ENCODE results near the gene SLN. TPM values are rescaled to one million over a fixed set of nuclear protein-coding genes. Genes with fewer than 3 reads are reported as not detected.

The SLN gene
- total and polyA plus RNA-seq, 2 donors (not counting 3 experiments of a cell fraction or from before 2014, with no cell fraction given) = 0.25 TPM; not detected in 1

DNA sequence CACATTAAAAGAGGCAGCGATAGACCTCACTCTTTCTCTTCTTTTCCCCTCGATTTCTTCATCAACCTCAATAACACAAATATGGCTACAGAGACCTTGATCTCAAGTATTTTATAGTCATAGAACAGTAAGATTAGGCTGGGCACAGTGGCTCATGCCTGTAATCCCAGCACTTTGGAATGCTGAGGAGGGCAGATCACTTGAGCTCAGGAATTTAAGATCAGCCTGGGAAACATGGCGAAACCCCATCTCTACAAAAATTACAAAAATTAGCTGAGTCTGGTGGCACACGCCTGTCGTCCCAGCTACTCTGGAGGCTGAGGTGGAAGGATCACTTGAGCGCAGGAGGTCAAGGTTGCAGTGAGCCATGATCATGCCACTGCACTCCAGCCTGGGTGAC lies 14.6 kb downstream of the SLN start:
- DNase-seq (ENCODE audit: low read depth, low spot score) = no peak
- Histone ChIP-seq H3K9me1 (replicated peaks; ENCODE audit: control insufficient read depth, extremely low read depth, insufficient read depth, low read length) (no peaks in the 10 kb centered on the region), H3K9ac (replicated peaks; ENCODE audit: extremely low read depth, insufficient read depth, low read length) (no peak overlapping the region), H3K27me3 (ENCODE audit: control insufficient read depth in 2 of 2, insufficient read depth in 2 of 2, low read length in 2 of 2) (peaks cover 0 to 2% of the 10 kb centered on the region in 2 experiments), H3K9me3 (replicated peaks; ENCODE audit: control insufficient read depth, insufficient read depth, low read length) (no peaks in the 10 kb centered on the region), H3K27ac (ENCODE audit: insufficient read depth, low read depth, low read length) (no peak overlapping the region), H3K4me1 (ENCODE audit: control insufficient read depth, extremely low read depth, insufficient read depth, low read length) (peaks cover 16% of the 10 kb centered on the region), H3K36me3 (ENCODE audit: control insufficient read depth in 2 of 2, extremely low read depth in 1 of 2, insufficient read depth in 2 of 2, low read length in 2 of 2) (no peaks in the 10 kb centered on the region), H3K79me2 (ENCODE audit: control insufficient read depth, insufficient read depth, low read length) (no peaks in the 10 kb centered on the region), H3K4me2 (ENCODE audit: insufficient read depth, low read length) (no peak overlapping the region), H4K20me1 (replicated peaks; ENCODE audit: control insufficient read depth, extremely low read depth, insufficient read depth, low read length) (no peaks in the 10 kb centered on the region), H2AFZ (ENCODE audit: low read depth, low read length) (no peak overlapping the region), H3K4me3 (replicated peaks in 1 of 3; ENCODE audit: insufficient read depth in 1 of 3, low read depth in 1 of 3, low read length in 3 of 3) (no peak overlapping the region)
- dilution Hi-C loops (cut with MboI; ENCODE audit: extremely low pct_ligation_motif_present, low sequenced_read_pairs) (no loop called here), intact Hi-C loops (cut with micrococcal nuclease) (loop anchor here (5.0 kb wide), 1 partner anchor 200 kb away; no protein-coding TSS in a partner anchor)
- no peak for FAIRE-seq
- CTCF ChIA-PET = interaction anchor here (1.5 kb wide), 1 partner anchor 74 kb away, joined by 4 read pairs; no protein-coding TSS in a partner anchor
- BruUV-seq (replicated peaks) = no TSS peak
- TF ChIP-seq MYC (IDR thresholded peaks at IDR 0.05; ENCODE audit: low read depth, low read length) = no peak
- TF ChIP-seq FOS (IDR thresholded peaks at IDR 0.05; ENCODE audit: borderline replicate concordance, insufficient read depth, low read length) = no peak
- no peak for TF ChIP-seq MAX (IDR thresholded peaks at IDR 0.05; ENCODE audit: insufficient read depth, insufficient read length)
- TF ChIP-seq JUN (IDR thresholded peaks at IDR 0.05; ENCODE audit: borderline replicate concordance, insufficient read depth, insufficient read length, low read depth) = no peak
- no peak for TF ChIP-seq EZH2 (IDR thresholded peaks at IDR 0.05; ENCODE audit: borderline replicate concordance, low read depth, low read length, severe bottlenecking)
- TF ChIP-seq POLR2AphosphoS5 (IDR thresholded peaks at IDR 0.05; ENCODE audit: insufficient read depth, low read depth, low read length) = no peak
- TF ChIP-seq GATA2 (IDR thresholded peaks at IDR 0.05; ENCODE audit: insufficient read depth, insufficient read length, low read depth, low read length) = no peak
- TF ChIP-seq CTCF (IDR thresholded peaks at IDR 0.05; ENCODE audit: extremely low read depth in 1 of 2, insufficient read depth in 1 of 2, low read depth in 1 of 2, low read length in 2 of 2) = no peak
- no peak for TF ChIP-seq POLR2A (IDR thresholded peaks at IDR 0.05; ENCODE audit: low read depth, low read length)
- POLR2A ChIA-PET = no interaction called here

Data from endothelial cell of umbilical vein (primary cell).